Measurements from ENCODE around the gene S1PR2.
"Not testable (repeated sequence)": the region's sequence is repeated elsewhere in the genome, so short reads cannot be mapped to it uniquely, and the experiment has no call there.

S1PR2 gene

DNA sequence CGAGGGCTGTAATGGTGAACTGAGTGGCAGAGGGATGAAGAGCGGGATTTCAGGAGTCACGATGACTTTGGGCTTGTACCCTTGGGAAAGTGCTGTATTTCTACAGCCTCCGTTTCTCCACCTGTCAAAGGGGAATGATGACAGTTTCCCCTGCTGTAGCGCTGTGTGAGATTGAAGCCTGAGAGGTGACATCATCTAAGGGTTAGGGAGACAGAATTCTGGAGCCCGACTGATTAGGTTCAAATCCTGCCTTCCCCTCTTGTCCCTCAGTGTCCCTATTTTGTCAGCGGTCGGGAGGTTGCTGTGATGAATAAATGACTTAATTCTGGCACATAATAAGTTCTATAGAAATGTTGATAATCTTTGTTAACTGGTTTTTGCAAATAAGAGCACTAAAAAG is 21.6 kb upstream of the S1PR2 start:
- no peak for DNase-seq

DNA sequence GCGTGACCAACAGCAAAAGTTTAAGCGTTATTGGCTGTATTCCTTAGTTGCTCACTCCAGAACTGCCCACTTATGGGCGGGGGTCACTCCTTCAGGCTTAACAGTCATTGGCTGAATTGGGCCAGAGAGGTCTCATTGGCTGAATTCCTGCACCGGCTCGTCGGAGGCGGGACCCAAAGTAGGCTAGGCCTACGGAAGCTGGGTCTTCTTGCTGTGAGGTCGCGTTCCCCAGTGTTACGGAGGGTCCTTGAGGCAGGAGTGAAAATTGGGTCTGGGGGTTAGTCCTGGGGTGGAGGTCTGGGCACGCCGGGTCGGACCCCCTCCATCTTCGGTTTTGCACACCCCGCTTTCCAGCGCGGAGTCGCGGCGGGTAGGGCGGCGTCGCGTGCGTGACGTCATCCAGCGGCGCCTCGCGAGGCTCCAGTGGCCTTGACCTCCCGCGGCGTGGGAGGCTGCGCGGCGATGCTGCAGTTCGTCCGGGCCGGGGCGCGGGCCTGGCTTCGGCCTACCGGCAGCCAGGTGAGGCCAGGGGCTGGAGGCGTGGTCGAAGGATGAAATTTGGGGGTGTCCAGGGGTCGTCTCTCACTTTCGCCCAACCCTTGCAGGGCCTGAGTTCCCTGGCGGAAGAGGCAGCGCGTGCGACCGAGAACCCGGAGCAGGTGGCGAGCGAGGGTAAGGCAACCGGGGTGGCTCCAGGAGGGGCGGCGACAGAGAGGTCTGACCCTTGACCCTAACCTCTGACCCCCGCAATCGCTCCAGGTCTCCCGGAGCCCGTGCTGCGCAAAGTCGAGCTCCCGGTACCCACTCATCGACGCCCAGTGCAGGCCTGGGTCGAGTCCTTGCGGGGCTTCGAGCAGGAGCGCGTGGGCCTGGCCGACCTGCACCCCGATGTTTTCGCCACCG is 20.9 kb upstream of the S1PR2 start, which contains the start of gene MRPL4:
MRPL4 (plus strand) TSS at position 423 of the 903 bp plus-strand sequence; CDS start at position 463, 40 bp downstream.
- peak; percentile 97 for DNase-seq

GRCh38 chr19:10246511-10246910 is 15.4 kb upstream of the S1PR2 start:
- no peak for DNase-seq

DNA sequence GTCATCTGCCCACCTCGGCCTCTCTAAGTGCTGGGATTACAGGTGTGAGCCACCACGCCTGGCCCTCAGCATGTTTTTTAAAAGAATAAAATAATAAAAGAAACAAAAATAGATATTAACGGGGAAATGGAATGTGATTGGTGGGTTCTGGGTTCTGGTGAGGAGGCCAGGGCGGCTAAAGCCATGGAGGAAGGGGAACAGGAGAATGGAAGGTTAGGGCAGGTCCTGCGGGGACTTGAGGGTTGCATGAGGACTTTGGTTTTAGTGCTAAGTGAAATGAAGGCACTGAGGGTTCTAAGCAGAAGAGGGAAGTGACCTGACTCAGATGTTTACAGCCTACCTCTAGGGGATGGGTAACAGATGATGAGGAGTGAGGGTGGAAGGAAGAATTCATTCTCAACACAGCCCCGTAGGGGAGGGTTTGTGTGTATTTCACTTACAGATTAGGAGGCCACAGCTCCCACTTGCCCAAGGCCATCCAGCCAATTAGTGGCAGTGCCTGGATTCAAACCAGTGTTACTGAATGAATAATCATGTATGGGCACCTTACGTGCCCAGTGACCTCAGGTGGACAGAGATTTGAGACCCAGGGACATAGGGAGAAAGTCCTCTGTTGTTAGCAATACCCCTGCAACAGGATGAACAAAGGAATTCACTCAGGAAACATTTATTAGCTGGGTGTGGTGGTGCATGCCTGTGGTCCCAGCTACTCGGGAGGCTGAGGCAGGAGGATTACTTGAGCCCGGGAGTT is 14.2 kb upstream of the S1PR2 start:
- no peak for DNase-seq

- no peak for DNase-seq
Observed at GRCh38 chr19:10243606-10244005, 12.5 kb upstream of the S1PR2 start.

GRCh38 chr19:10241826-10242449 is 10.8 kb upstream of the S1PR2 start:
- not testable (repeated sequence) for DNase-seq

GRCh38 chr19:10238172-10238783 is 7.1 kb upstream of the S1PR2 start:
- no peak for DNase-seq

DNA sequence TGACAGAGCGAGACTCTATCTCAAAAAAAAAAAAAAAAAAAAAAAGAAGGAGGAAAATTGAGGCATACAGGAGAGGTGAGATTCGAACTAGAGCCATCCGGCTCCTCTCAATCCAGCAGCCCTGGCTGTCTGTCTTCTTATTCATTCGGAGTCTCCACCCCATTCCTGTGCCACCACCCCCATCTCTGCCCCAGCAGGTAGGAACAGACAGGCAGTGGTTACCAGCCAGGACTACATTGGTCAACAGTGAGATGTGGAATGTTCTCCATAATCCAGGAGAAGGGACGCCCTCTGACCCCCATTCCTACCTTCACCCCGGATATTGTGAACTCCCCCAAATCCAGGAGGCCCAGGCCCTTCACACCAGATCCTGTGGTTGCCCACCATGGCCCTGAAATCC is 6.6 kb upstream of the S1PR2 start:
- DNase-seq: no peak

DNA sequence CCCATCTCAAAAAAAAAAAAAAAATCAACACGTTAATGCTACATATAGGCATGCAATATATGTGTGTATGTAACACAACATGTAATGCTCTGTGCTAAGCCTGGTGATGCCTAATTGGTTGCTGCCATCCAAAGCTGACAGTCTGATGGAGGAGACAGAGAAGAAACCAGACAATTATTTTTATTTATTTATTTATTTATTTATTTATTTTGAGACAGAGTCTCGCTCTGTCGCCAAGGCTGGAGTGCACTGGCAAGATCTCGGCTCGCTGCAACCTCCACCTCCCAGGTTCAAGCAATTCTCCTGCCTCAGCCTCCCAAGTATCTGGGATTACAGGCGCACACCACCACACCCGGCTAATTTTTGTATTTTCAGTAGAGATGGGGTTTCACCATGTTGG is 4.3 kb upstream of the S1PR2 start:
- not testable (repeated sequence) for DNase-seq

DNA sequence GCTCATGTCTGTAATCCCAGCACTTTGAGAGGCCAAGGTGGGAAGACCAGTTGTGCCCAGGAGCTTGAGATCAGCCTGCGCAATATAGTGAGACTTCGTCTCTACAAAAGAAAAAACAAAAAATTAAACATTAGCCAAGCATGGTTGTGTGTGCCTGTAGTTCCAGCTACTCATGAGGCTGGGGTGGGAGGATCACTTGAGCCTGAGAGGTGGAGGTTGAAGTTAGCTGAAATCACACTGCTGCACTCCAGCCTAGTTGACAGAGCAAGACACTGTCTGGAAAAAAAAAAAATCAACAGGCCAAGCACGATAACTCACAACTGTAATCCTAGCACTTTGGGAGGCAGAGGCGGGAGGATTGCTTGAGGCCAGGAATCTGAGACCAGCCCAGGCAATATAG is 3.9 kb upstream of the S1PR2 start:
- no peak for DNase-seq

DNA sequence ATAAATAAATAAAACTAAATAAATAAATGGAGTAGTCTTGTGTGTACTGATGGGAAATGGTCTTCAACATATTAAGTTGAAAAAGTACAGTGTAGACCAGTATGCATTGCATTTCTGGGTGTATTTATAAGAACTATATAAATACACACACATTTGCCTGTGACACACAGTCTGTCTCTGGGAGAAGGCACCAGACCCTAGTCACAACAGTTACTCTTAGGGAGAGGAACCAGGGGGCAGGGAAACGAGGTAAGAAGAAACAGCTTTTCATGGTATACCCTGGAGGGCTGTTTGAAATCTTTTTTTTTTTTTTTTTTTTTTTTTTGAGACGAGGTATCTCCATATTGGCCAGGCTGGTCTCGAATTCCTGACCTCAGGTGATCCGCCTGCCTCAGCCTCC is 2.8 kb upstream of the S1PR2 start:
- DNase-seq: no peak

- DNase-seq: no peak
Observed at GRCh38 chr19:10231612-10232228, 589 bp upstream of the S1PR2 start.

DNA sequence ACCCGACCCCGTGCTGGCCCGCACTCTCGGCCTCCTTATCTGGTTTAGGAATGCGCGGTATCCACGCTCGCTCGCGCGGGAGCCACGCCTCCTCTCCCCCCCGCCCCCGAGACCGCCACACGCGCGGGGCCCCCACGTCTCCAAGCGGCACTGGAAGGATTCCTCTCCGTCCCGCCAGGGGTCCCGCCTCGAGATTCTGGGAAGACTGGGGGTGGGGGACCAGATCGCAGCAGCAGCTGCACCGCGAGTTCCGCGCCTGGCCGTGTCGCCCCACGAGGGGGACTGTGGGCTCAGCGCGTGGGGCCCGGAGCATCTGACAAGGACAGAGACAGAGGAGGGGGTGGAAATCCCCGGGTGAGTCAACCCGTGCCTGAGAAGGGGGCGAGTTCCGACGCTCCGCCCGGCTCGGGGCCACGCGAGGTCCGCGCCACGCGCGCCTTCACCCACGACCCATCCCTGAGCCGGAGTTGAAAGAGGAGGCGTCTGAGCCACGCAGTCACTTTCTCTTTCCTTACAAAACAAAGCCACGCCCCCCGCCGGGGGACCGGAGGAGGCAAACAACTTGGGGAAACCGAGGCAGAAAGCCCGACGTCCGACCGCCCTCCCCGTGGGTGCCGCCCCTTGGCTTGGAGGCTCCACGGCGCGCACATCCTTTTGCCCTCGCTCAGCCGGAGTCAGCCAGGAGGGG is 814 bp downstream of the S1PR2 start:
- peak; percentile 63 for DNase-seq

- peak; percentile 50 for DNase-seq
Observed at GRCh38 chr19:10228920-10229319, 2.2 kb downstream of the S1PR2 start.

DNA sequence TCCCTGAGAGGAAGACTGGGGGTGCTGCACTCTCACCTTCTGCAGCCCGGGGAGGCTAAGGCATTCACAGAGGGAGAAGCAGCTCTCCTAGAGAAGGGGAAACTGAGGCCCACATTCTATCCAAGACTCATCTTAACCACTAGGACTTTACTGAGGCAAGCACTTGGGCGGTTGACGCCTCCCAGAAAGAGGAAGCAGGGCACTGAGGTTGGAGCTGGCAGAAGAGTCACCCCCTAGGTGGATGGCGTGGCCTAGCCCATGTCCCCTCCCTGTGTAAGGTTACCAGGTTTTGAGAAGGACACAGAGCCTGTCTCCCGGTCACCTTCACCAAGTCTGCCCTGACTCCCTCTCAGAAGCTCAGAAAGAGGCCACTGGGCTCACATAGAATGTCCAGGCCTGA is 2.7 kb downstream of the S1PR2 start:
- no peak for DNase-seq

GRCh38 chr19:10227026-10227971 is 3.8 kb downstream of the S1PR2 start:
- DNase-seq: peak; percentile 28

DNA sequence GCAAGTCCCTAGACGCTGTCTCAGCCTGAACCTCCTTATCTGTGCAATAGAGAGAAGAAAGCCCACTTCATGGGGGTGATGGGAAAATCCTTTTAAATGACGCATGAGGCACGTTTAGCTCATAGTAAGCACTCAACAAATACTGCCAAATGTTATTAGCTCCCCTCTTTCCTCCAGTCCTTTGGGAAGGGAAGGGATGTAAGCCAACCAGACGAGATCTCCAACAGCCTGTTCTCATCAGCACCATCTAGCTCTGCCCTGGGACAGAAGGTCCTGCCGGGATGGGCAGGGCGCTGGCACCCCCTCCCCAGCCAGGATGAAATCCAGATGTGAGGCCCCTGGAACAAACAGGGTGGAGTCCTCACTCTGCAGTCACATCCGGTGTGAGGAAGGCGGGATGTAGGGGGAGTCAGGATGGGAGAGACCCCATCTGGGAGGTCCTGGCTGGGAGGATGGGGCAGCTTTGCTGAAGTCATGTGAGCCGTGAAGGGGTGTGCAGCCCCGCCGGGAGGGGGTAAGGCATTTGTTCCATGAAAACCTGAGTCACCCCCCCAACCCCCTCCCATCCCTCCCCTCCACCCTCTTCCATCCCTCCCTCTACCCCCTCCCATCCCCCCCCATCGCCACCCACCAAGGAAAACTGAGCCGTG is 4.6 kb downstream of the S1PR2 start:
- DNase-seq: no peak

DNA sequence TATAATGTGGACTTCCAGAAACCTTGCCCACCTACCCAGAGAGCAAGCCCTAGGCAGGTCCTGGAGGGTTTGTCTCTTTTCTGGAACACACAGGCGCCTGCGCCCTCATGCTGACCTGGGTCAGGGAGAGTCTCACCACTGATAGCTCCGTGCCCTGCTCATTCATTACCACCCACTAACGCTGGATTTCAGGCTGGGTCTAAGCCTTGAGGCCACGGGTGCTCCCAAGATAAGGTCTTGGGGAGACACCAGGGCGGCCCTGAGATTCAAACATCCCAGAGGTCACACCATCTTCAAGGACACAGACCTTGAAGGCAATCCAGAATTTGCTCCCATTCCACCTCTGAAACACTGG is 5.1 kb downstream of the S1PR2 start:
- DNase-seq: no peak

DNA sequence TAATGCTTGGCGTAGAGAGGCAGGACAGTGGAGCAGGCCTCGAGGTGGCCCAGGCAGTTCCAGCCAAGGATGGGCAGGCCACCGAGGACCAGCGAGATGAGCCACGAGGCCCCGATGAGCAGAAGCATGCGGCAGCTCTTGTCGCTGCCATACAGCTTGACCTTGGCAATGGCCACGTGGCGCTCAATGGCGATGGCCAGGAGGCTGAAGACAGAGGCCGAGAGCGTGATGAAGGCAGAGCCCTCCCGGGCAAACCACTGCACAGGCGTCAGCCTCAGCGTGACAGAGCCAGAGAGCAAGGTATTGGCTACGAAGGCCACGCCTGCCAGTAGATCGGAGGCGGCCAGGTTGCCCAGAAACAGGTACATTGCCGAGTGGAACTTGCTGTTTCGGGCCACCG is 6.8 kb downstream of the S1PR2 start:
- no peak for DNase-seq

DNA sequence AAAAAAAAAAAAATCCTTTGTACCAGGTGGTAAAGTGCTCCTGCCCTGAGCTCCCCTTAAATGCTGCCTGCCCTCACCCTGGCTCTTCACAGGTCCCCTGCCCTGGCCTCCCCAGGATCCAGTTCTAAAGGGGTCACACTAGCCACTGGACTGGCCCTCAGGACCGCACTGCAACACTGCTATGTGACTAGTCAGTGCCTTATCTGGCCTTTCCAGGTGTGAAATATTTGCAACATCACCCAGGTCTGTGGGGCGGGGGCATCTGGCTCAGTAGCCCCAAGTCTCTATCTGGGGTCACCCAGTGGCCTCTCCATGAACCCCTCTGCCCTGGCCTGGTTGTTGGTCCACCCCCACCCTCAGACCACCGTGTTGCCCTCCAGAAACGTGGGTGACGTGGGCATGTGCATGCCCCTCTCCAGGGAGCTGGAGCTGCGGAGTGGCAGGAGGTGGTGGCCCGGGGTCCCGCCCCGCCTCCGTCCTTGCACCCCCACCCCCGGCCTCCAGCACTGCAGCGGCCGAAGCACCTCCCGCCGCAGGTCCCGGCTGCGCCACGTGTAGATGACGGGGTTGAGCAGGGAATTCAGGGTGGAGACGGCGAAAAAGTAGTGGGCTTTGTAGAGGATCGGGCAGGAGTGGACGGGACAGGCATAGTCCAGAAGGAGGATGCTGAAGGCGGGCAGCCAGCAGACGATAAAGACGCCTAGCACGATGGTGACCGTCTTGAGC is 7.5 kb downstream of the S1PR2 start:
- DNase-seq: no peak

Measured in activated CD4-positive, alpha-beta T cell treated with anti-CD3 and anti-CD28 coated beads for 48 hours (primary cell).